DND-41 (cell line): Measurements from ENCODE around the gene ABAT.

Experiments
- ATAC-seq: fragments of 200-7000 bp; cut with Tn5 transposase; 3 replicates; pipeline ENCODE4 v1.9.1; 2021; ENCODE audit warnings: low read depth; ENCODE audit not compliant: insufficient read depth
- DNase-seq: peaks from one replicate; pipeline ENCODE4 v3.0.0-alpha.2; 2020
- H2AFZ ChIP-seq: 2 replicates; pipeline ENCODE4 v1.6.0; 2012; ENCODE audit warnings: low read depth, low read length
- H3K27ac ChIP-seq: 2 replicates; pipeline ENCODE4 v1.5.1; 2012; ENCODE audit warnings: low read length, inconsistent platforms
- H3K27me3 ChIP-seq: fragments of 200-600 bp; sonication (generic); 2 replicates; pipeline ENCODE4 v1.6.0; 2012; ENCODE audit warnings: low read length, mild to moderate bottlenecking, inconsistent platforms; ENCODE audit not compliant: insufficient read depth, poor library complexity
- H3K36me3 ChIP-seq: 2 replicates; pipeline ENCODE4 v1.5.1; 2012; ENCODE audit warnings: low read length, inconsistent platforms; ENCODE audit not compliant: insufficient read depth
- H3K4me1 ChIP-seq: 2 replicates; pipeline ENCODE4 v1.5.1; 2012; ENCODE audit warnings: mild to moderate bottlenecking, low read length; ENCODE audit not compliant: insufficient read depth
- H3K4me2 ChIP-seq: 2 replicates; pipeline ENCODE4 v1.6.0; 2012; ENCODE audit warnings: mild to moderate bottlenecking, moderate library complexity, low read length, inconsistent platforms; ENCODE audit not compliant: insufficient read depth
- H3K4me3 ChIP-seq, 2 experiments: fragments of 200-600 bp in 1 of 2; shearing (Covaris generic) in 1 of 2; 2 replicates each; pipeline ENCODE4 v1.5.1; 2012 to 2016; ENCODE audit warnings: inconsistent platforms in 2 of 2, low read length in 2 of 2, mild to moderate bottlenecking in 2 of 2, low read depth in 1 of 2, moderate library complexity in 1 of 2
- H3K79me2 ChIP-seq: 2 replicates; pipeline ENCODE4 v1.6.0; 2012; ENCODE audit warnings: low read length, inconsistent platforms; ENCODE audit not compliant: insufficient read depth
- H3K9ac ChIP-seq: 2 replicates; pipeline ENCODE4 v1.6.0; 2012; ENCODE audit warnings: low read depth, mild to moderate bottlenecking, inconsistent platforms, low read length, moderate library complexity
- H3K9me3 ChIP-seq: 2 replicates; pipeline ENCODE4 v1.5.1; 2012; ENCODE audit warnings: low read length, moderate library complexity, mild to moderate bottlenecking, inconsistent platforms; ENCODE audit not compliant: insufficient read depth, severe bottlenecking
- H4K20me1 ChIP-seq: 2 replicates; pipeline ENCODE4 v1.6.0; 2012; ENCODE audit warnings: low read length; ENCODE audit not compliant: insufficient read depth
- CTCF ChIP-seq: IDR thresholded peaks from 2 replicates; pipeline ENCODE4 v1.5.1; 2012; ENCODE audit warnings: borderline replicate concordance, low read length, moderate library complexity, mild to moderate bottlenecking; ENCODE audit not compliant: poor library complexity, severe bottlenecking; ENCODE audit errors: extremely low read depth
- EZH2 ChIP-seq: IDR thresholded peaks from 3 replicates; pipeline ENCODE4 v1.6.1; 2012; ENCODE audit warnings: borderline replicate concordance, low read depth, mild to moderate bottlenecking, moderate library complexity, low read length, inconsistent platforms; ENCODE audit not compliant: severe bottlenecking

The ABAT gene

DNA sequence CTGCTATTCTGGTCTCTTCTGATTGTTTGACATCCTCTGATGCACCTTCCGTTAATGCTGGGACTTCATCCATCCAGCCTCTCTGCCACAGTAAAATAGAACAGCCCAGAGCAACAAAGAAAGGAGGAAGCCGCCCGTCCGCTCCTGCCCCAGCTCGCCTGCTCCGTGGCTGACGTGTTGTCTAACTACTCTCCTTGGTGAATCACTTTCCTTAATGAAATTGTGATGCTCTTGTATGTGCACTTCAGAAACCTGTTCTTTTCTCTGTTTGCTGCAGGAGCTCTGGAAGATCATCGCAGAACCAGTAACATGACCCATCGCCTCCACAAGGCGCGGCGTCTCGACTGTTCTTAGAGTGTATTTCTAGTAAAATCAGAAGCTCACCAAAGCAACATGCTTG is 28.6 kb upstream of the ABAT start:
- Histone ChIP-seq H3K36me3 (peaks cover 75% of the 10 kb centered on the region), H3K27ac (no peak overlapping the region), H3K79me2 (no peaks in the 10 kb centered on the region), H3K27me3 (no peaks in the 10 kb centered on the region), H2AFZ (no peak overlapping the region), H3K9me3 (no peaks in the 10 kb centered on the region), H3K4me3 (no peak overlapping the region), H3K9ac (no peak overlapping the region), H3K4me1 (no peaks in the 10 kb centered on the region), H4K20me1 (no peaks in the 10 kb centered on the region), H3K4me2 (no peak overlapping the region)
- TF ChIP-seq CTCF (no peak), EZH2 (no peak)
- ATAC-seq (no peak), DNase-seq (no peak)

- Histone ChIP-seq H4K20me1 (no peaks in the 10 kb centered on the region), H3K4me2 (no peak overlapping the region), H3K9me3 (no peaks in the 10 kb centered on the region), H2AFZ (no peak overlapping the region), H3K79me2 (no peaks in the 10 kb centered on the region), H3K4me3 (no peak overlapping the region), H3K36me3 (peaks cover 69% of the 10 kb centered on the region), H3K9ac (no peak overlapping the region), H3K27ac (no peak overlapping the region), H3K4me1 (no peaks in the 10 kb centered on the region), H3K27me3 (no peaks in the 10 kb centered on the region)
- ATAC-seq = no peak
- no peak for TF ChIP-seq EZH2
- no peak for TF ChIP-seq CTCF
- DNase-seq = no peak
Measured at GRCh38 chr16:8646326-8647053, 27.9 kb upstream of the ABAT start.

DNA sequence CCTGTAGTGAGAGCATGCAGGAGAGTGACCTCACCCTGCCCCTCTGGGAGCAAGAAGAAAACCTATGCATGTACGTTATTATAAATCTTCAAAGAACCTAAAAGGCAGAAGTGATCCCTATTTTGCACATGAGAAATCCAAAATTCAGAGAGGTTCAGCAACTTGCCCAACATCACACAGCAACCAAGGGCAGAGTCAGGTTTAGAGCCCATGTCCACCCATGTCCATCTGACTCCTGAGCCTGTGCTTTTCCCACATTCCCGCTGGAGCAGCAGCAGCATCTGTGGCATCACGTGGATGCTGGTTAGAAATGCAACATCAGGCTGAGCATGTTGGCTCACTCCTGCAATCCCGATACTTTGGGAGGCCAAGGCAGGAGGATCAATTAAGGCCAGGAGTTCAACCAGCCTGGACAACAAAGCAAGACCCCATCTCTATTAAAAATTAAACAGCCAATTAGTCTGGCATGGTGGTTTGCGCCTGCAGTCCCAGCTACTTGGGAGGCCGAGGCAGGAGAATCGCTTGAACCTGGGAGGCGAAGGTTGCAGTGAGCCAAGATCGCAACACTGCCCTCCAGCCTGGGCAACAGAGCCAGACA is 26.6 kb upstream of the ABAT start:
- no peaks in the 10 kb centered on the region for H3K79me2 ChIP-seq
- H3K27me3 ChIP-seq = no peaks in the 10 kb centered on the region
- H3K9me3 ChIP-seq = no peaks in the 10 kb centered on the region
- H3K4me3 ChIP-seq = no peak overlapping the region
- no peak overlapping the region for H2AFZ ChIP-seq
- peaks cover 56% of the 10 kb centered on the region for H3K36me3 ChIP-seq
- no peaks in the 10 kb centered on the region for H4K20me1 ChIP-seq
- TF ChIP-seq EZH2 (no peak), CTCF (no peak)
- DNase-seq = no peak
- H3K4me1 ChIP-seq = no peaks in the 10 kb centered on the region
- H3K27ac ChIP-seq = no peak overlapping the region
- H3K4me2 ChIP-seq = no peak overlapping the region
- H3K9ac ChIP-seq = no peak overlapping the region
- ATAC-seq = no peak
